HUES48 (cell line): Measurements from ENCODE around the gene U2AF1L4.

Experiments
- H3K27ac ChIP-seq: one replicate; pipeline ENCODE4 v1.7.0; 2013; ENCODE audit warnings: low read depth, low read length, inconsistent platforms
- H3K27me3 ChIP-seq: 2 replicates; pipeline ENCODE4 v1.6.1; 2013; ENCODE audit warnings: mild to moderate bottlenecking, low read length; ENCODE audit not compliant: control insufficient read depth, insufficient read depth
- H3K36me3 ChIP-seq: 2 replicates; pipeline ENCODE4 v1.6.1; 2013; ENCODE audit warnings: low read length; ENCODE audit not compliant: control insufficient read depth, insufficient read depth
- H3K4me1 ChIP-seq: 2 replicates; pipeline ENCODE4 v1.6.1; 2013; ENCODE audit warnings: mild to moderate bottlenecking, low read length; ENCODE audit not compliant: control insufficient read depth, insufficient read depth
- H3K4me3 ChIP-seq: 2 replicates; pipeline ENCODE4 v1.5.1; 2013; ENCODE audit warnings: mild to moderate bottlenecking, low read depth, low read length
- H3K9ac ChIP-seq: 2 replicates; pipeline ENCODE4 v1.6.1; 2013; ENCODE audit warnings: mild to moderate bottlenecking, low read depth, low read length, moderate library complexity
- H3K9me3 ChIP-seq: 2 replicates; pipeline ENCODE4 v1.6.1; 2013; ENCODE audit warnings: low read length; ENCODE audit not compliant: control insufficient read depth, insufficient read depth

Gene U2AF1L4

GRCh38 chr19:35746531-35746930 is 1.3 kb upstream of the U2AF1L4 start:
- Histone ChIP-seq H3K4me3 (peak overlapping the region; percentile 75), H3K27me3 (no peaks in the 10 kb centered on the region), H3K4me1 (no peaks in the 10 kb centered on the region), H3K27ac (no peak overlapping the region), H3K9me3 (no peaks in the 10 kb centered on the region), H3K9ac (no peak overlapping the region), H3K36me3 (no peaks in the 10 kb centered on the region; the same call in 1 of the 2 replicates)

- Histone ChIP-seq H3K27ac (peak overlapping the region; percentile 99), H3K36me3 (no peaks in the 10 kb centered on the region; the same call in 1 of the 2 replicates), H3K9me3 (no peaks in the 10 kb centered on the region), H3K27me3 (no peaks in the 10 kb centered on the region), H3K9ac (no peak overlapping the region; the same call in 1 of the 2 replicates), H3K4me1 (no peaks in the 10 kb centered on the region), H3K4me3 (peak overlapping the region; percentile 75)
These were observed 857 bp upstream of the U2AF1L4 start for GRCh38 chr19:35746087-35746462.

GRCh38 chr19:35744430-35745327 is 539 bp downstream of the U2AF1L4 start:
- H3K27me3 ChIP-seq = no peaks in the 10 kb centered on the region
- peak overlapping the region; percentile 75 for H3K4me3 ChIP-seq
- H3K9me3 ChIP-seq = no peaks in the 10 kb centered on the region
- H3K4me1 ChIP-seq = no peaks in the 10 kb centered on the region
- H3K27ac ChIP-seq = peak overlapping the region; percentile 99
- no peaks in the 10 kb centered on the region; the same call in 1 of the 2 replicates for H3K36me3 ChIP-seq
- peak overlapping the region; percentile 75 for H3K9ac ChIP-seq

GRCh38 chr19:35743640-35744429 is 1.4 kb downstream of the U2AF1L4 start:
- Histone ChIP-seq H3K9me3 (no peaks in the 10 kb centered on the region), H3K4me1 (no peaks in the 10 kb centered on the region), H3K36me3 (peaks cover 4% of the 10 kb centered on the region), H3K27me3 (no peaks in the 10 kb centered on the region), H3K4me3 (peak overlapping the region; percentile 75), H3K9ac (no peak overlapping the region), H3K27ac (no peak overlapping the region)

- Histone ChIP-seq H3K27me3 (no peaks in the 10 kb centered on the region), H3K9ac (no peak within 1 kb of the TSS), H3K4me3 (peak within 1 kb of the TSS; percentile 86; the same call in 1 of the 2 replicates), H3K4me1 (no peaks in the 10 kb centered on the region), H3K36me3 (peaks cover 20% of the 10 kb centered on the region), H3K9me3 (no peaks in the 10 kb centered on the region), H3K27ac (peak within 1 kb of the TSS; percentile 96)
These were observed 3.0 kb downstream of the U2AF1L4 start, which contains the start of gene IGFLR1 for GRCh38 chr19:35742121-35742724. Gene IGFLR1, minus strand, starts transcription at chr19:35742452. Its CDS starts 1,272 bp downstream, at chr19:35741180.

- Histone ChIP-seq H3K27me3 (no peaks in the 10 kb centered on the region), H3K36me3 (peaks cover 31% of the 10 kb centered on the region), H3K4me3 (peak overlapping the region; percentile 86), H3K4me1 (no peaks in the 10 kb centered on the region), H3K27ac (peak overlapping the region; percentile 96), H3K9me3 (no peaks in the 10 kb centered on the region), H3K9ac (peak overlapping the region; percentile 47; the same call in 1 of the 2 replicates)
These were observed 4.1 kb downstream of the U2AF1L4 start for GRCh38 chr19:35741203-35741515.

- Histone ChIP-seq H3K9ac (peak overlapping the region; percentile 47), H3K9me3 (no peaks in the 10 kb centered on the region), H3K36me3 (peaks cover 35% of the 10 kb centered on the region), H3K4me3 (peak overlapping the region; percentile 86), H3K27ac (peak overlapping the region; percentile 96), H3K4me1 (no peaks in the 10 kb centered on the region), H3K27me3 (no peaks in the 10 kb centered on the region)
These were observed 4.6 kb downstream of the U2AF1L4 start for GRCh38 chr19:35740423-35741202.

GRCh38 chr19:35740108-35740422 is 5.2 kb downstream of the U2AF1L4 start:
- Histone ChIP-seq H3K9ac (peak overlapping the region; percentile 27), H3K4me1 (no peaks in the 10 kb centered on the region), H3K27ac (peak overlapping the region; percentile 83), H3K4me3 (peak overlapping the region; percentile 86), H3K36me3 (peaks cover 41% of the 10 kb centered on the region), H3K27me3 (no peaks in the 10 kb centered on the region), H3K9me3 (no peaks in the 10 kb centered on the region)

- Histone ChIP-seq H3K9ac (peak overlapping the region; percentile 27; the same call in 1 of the 2 replicates), H3K4me1 (no peaks in the 10 kb centered on the region), H3K27ac (peak overlapping the region; percentile 83), H3K27me3 (no peaks in the 10 kb centered on the region), H3K9me3 (no peaks in the 10 kb centered on the region), H3K36me3 (peaks cover 46% of the 10 kb centered on the region), H3K4me3 (peak overlapping the region; percentile 86)
These were observed 5.7 kb downstream of the U2AF1L4 start for GRCh38 chr19:35739275-35740107.

- Histone ChIP-seq H3K9me3 (no peaks in the 10 kb centered on the region), H3K4me3 (no peak overlapping the region), H3K4me1 (no peaks in the 10 kb centered on the region), H3K36me3 (peaks cover 53% of the 10 kb centered on the region), H3K27me3 (no peaks in the 10 kb centered on the region), H3K27ac (no peak overlapping the region), H3K9ac (no peak overlapping the region)
These were observed 6.4 kb downstream of the U2AF1L4 start for GRCh38 chr19:35738887-35739229.
